Brain microvascular endothelial cell (primary cell): Measurements from ENCODE around the gene TEKT4.
"Not testable (repeated sequence)": the region's sequence is repeated elsewhere in the genome, so short reads cannot be mapped to it uniquely, and the experiment has no call there.

Experiments used
- DNase-seq: peaks from one replicate; pipeline ENCODE4 v3.0.0-alpha.2; 2020
- H3K27ac ChIP-seq: fragments of 250-450 bp; sonication (Bioruptor Pico); 2 replicates; pipeline ENCODE4 v1.5.1; 2020; ENCODE audit warnings: mild to moderate bottlenecking, moderate library complexity
- H3K27me3 ChIP-seq: fragments of 250-450 bp; sonication (Bioruptor Pico); replicated peaks from 2 replicates; pipeline ENCODE4 v1.5.1; 2020; ENCODE audit warnings: mild to moderate bottlenecking
- H3K36me3 ChIP-seq: fragments of 250-450 bp; sonication (Bioruptor Pico); replicated peaks from 2 replicates; pipeline ENCODE4 v1.5.1; 2020; ENCODE audit warnings: mild to moderate bottlenecking
- H3K4me3 ChIP-seq: 2 replicates; pipeline ENCODE4 v1.5.1; 2011; ENCODE audit warnings: low read depth, mild to moderate bottlenecking, control low read depth, low read length, moderate library complexity
- in situ Hi-C: cut with HindIII; loops from 2 replicates; pipeline ENCODE4 v1.10.0; 2017; ENCODE audit warnings: low sequenced_read_pairs, low pct_ligation_motif_present
- TF ChIP-seq, protein P1 (sequence below): IDR thresholded peaks from 2 replicates; pipeline ENCODE4 v1.5.1; 2011; ENCODE audit warnings: low read depth, mild to moderate bottlenecking, moderate library complexity, low read length, control low read depth, inconsistent platforms; ENCODE audit errors: missing control alignments

The TEKT4 gene

DNA sequence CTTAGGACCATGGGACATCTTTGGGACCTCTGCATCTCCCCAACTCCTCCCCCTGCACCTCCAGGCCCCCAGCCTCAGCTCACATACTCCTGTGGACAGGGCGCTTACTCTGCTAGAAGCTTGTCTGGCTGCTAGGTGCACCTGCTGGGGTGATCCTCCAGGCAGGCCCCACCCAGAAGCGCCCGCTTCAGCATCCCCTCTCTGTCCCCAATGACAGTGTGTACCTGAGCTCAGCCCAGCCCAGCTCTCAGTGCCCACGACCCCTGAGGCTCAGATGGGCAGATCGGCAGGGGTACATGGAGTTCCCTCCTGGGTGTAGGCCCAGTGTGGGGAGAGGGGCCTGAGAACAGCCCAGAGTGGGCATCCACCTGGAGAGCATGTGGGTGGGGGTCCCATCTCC lies 5.9 kb downstream of the TEKT4 start:
- TF ChIP-seq, protein P1, sequence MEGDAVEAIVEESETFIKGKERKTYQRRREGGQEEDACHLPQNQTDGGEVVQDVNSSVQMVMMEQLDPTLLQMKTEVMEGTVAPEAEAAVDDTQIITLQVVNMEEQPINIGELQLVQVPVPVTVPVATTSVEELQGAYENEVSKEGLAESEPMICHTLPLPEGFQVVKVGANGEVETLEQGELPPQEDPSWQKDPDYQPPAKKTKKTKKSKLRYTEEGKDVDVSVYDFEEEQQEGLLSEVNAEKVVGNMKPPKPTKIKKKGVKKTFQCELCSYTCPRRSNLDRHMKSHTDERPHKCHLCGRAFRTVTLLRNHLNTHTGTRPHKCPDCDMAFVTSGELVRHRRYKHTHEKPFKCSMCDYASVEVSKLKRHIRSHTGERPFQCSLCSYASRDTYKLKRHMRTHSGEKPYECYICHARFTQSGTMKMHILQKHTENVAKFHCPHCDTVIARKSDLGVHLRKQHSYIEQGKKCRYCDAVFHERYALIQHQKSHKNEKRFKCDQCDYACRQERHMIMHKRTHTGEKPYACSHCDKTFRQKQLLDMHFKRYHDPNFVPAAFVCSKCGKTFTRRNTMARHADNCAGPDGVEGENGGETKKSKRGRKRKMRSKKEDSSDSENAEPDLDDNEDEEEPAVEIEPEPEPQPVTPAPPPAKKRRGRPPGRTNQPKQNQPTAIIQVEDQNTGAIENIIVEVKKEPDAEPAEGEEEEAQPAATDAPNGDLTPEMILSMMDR: no peak
- H3K27me3 ChIP-seq: no peaks in the 10 kb centered on the region

DNA sequence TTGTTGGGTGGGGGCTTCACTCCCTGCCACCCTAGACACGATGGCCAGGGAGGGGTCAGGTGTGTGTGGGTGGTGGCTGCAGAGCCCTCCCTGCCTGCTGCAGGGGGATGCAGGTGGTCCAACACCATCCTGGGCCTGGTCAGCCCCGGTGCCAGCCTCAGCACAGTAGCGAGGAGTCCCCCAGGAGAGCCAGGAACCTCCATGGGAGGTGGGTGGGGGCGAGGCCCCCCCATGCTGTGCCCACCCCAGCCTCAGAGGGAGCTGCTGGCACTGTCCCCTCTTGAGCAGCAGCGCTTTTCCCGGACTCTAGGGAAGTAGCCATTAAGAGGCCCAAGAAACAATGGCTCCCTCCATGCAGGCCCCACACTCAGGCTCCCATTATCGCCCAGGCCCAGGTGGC lies 7.3 kb downstream of the TEKT4 start:
- DNase-seq, H3K27me3 ChIP-seq, H3K36me3 ChIP-seq, H3K27ac ChIP-seq, H3K4me3 ChIP-seq, in situ Hi-C loops: not testable (repeated sequence)

More for the DNA sequence above, 5.9 kb downstream of the TEKT4 start:
- in situ Hi-C loops: no loop called here
- H3K36me3 ChIP-seq: no peaks in the 10 kb centered on the region
- no peak overlapping the region for H3K4me3 ChIP-seq
- no peak for DNase-seq
- no peak overlapping the region for H3K27ac ChIP-seq

DNA sequence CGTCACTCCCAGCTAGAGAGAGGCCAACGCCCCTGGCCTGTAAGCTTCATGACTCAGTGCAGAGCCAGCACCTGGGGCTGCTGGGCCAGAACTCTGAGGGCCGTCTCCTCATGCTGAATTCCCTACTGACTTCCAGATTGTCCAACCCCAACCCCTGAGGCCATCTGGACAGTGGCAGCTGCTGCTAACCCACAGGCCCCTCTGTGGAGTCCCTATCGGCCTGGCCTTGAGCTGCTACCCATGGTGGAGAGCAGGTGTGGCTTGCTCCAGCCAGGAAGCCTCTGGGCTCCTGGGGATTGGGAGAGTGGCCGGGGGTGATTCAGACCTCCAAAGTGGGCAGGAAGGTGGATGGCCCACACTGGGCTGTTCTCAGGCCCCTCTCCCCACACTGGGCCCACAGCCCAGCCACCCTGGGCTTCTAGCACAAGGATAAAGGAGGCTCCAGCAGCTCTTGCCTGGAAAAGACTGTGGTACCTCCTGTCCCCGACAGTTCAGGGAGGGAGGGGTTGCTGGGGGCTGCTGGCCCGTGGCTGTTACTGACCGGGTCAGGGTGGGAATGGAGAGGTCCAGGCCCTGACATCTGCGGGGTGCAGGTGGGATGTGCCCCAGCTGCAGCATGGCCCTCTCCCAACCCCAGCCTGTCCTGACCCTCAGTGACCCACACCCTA lies 8.2 kb downstream of the TEKT4 start:
- no peak for DNase-seq
- no peaks in the 10 kb centered on the region for H3K36me3 ChIP-seq
- H3K27me3 ChIP-seq: no peaks in the 10 kb centered on the region
- TF ChIP-seq, protein P1: no peak
- H3K4me3 ChIP-seq: no peak overlapping the region
- in situ Hi-C loops: no loop called here
- no peak overlapping the region for H3K27ac ChIP-seq

GRCh38 chr2:94879982-94880377 lies 8.8 kb downstream of the TEKT4 start:
- Histone ChIP-seq H3K4me3 (no peak overlapping the region), H3K27me3 (no peaks in the 10 kb centered on the region), H3K27ac (no peak overlapping the region), H3K36me3 (no peaks in the 10 kb centered on the region)
- in situ Hi-C loops: no loop called here
- TF ChIP-seq, protein P1: no peak
- no peak for DNase-seq

DNA sequence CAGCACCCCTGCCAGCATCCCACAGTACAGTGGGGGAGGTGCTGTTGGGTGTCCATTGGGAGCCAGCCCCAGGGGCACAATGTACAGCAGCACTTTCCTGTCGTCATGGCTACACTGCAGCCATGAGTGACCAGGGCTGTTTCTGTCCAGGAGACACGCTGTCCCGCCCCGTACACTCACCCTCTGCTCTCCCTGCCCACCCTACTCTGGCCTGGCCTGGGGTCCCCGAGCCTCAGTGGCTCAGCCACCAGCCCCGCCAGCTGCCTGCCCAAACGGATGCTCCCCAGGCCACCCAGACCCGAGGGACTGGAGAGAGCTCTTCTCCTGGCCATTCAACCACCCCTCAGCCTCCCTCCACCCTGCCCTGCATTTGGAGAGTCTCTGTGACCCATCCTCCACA lies 9.3 kb downstream of the TEKT4 start:
- TF ChIP-seq, protein P1: no peak
- no peaks in the 10 kb centered on the region for H3K27me3 ChIP-seq

GRCh38 chr2:94881070-94881469 lies 9.8 kb downstream of the TEKT4 start:
- no peaks in the 10 kb centered on the region for H3K36me3 ChIP-seq
- TF ChIP-seq, protein P1: no peak
- in situ Hi-C loops: no loop called here
- no peak for DNase-seq
- H3K4me3 ChIP-seq: no peak overlapping the region
- H3K27me3 ChIP-seq: no peaks in the 10 kb centered on the region
- no peak overlapping the region for H3K27ac ChIP-seq

More for the DNA sequence above, 9.3 kb downstream of the TEKT4 start:
- in situ Hi-C loops: no loop called here
- no peak for DNase-seq
- no peak overlapping the region for H3K4me3 ChIP-seq
- no peak overlapping the region for H3K27ac ChIP-seq
- no peaks in the 10 kb centered on the region for H3K36me3 ChIP-seq
